ENCODE measurements around the gene SFSWAP.

SFSWAP gene

DNA sequence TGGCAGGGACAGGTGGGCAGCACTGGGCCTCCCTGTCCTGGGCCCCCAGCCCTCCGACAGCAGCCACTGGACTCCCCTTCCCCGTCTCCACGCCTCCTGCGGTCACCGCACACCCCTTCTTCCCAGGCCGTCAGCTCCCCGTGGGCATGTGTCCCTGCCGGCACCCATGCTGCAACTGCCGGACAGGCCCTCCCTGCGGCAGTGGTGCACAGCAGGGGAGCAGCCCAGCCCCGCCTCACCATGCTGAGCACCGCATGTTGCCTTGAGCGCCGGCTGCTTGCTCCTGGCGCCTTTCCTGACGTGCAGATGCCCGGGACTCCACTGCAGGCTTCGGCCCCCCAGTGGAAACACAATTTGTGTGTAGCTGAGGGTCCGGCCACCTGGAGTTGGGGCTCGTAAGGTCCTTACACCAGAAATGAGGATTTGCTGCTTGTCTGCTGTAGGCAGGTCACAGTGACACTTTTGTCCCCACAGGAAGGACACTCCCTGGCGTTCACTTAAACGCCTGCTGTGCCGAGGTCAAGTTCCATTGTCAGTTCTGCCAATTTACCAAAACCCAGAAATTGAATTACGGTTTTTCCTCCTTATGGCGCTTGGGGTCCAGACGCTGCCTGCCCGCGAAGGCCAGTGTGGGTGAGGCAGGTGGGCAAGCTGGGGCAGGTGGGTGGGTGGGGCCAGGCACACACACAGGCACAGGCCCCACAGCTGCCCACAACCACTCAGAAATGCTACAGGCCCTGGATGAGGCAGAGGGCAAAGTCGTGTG lies 89.1 kb downstream of the SFSWAP start:
- H3K4me3 ChIP-seq (ENCODE audit: low read depth, low read length) = no peak overlapping the region
- ChIA-PET CTCF (no interaction called here), POLR2A (no interaction called here)
- no peak for DNase-seq (ENCODE audit: low read depth, low spot score)
- TF ChIP-seq, protein P1, sequence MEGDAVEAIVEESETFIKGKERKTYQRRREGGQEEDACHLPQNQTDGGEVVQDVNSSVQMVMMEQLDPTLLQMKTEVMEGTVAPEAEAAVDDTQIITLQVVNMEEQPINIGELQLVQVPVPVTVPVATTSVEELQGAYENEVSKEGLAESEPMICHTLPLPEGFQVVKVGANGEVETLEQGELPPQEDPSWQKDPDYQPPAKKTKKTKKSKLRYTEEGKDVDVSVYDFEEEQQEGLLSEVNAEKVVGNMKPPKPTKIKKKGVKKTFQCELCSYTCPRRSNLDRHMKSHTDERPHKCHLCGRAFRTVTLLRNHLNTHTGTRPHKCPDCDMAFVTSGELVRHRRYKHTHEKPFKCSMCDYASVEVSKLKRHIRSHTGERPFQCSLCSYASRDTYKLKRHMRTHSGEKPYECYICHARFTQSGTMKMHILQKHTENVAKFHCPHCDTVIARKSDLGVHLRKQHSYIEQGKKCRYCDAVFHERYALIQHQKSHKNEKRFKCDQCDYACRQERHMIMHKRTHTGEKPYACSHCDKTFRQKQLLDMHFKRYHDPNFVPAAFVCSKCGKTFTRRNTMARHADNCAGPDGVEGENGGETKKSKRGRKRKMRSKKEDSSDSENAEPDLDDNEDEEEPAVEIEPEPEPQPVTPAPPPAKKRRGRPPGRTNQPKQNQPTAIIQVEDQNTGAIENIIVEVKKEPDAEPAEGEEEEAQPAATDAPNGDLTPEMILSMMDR (IDR thresholded peaks at IDR 0.05; ENCODE audit: insufficient read depth, low read length, missing control alignments) = no peak

DNA sequence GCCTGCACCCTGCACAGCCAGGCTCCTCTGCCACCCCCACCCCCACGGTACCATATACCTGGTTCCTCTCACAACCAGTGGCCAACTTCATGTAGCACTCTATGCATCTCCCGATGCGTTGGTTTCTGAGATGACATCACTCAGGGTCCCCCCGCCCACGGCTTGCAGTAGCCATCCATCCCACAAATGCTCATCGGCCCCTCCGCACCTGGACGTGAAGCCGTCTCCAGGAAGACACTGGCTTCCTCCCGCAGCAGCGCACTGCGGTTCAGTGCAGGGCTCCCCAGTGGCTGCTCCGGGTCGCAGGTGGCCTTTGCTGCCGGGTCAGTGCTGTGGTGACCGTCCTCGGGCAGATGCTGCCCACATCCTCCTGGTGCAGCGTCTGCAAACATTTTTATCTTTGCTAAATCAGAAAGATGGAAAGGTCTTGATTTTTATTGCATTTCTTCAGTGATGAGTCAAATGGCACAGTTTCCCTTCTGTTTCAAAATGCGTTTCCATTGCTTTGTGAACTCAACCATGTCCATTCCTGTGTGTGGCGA lies 89.8 kb downstream of the SFSWAP start:
- TF ChIP-seq, protein P1 (IDR thresholded peaks at IDR 0.05; ENCODE audit: insufficient read depth, low read length, missing control alignments) = no peak
- no peak overlapping the region for H3K4me3 ChIP-seq (ENCODE audit: low read depth, low read length)
- no peak for DNase-seq (ENCODE audit: low read depth, low spot score)
- ChIA-PET POLR2A (no interaction called here), CTCF (no interaction called here)

DNA sequence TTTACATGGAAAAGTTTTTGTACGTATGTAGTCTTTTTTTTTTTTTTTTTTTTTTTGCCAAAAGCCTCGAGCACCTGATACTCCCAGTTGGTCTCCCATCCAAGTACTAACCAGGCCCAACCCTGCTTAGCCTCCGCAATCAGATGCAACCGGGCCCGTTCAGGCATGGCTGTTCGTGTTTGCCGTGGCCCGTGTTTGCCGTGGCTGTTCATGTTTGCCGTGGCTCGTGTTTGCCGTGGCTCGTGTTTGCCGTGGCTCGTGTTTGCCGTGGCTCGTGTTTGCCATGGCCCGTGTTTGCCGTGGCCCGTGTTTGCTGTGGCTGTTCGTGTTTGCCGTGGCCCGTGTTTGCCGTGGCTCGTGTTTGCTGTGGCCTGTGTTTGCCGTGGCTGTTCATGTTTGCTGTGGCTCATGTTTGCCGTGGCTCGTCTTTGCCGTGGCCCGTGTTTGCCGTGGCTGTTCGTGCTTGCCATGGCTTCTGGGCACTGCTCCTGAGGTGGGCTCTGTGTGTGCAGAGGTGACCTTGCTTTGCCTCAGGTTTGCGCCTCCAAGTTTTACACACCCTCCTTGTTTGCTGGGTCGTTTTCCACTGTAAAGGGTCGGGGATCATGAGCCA lies 90.5 kb downstream of the SFSWAP start:
- ChIA-PET CTCF (no interaction called here), POLR2A (no interaction called here)
- no peak for DNase-seq (ENCODE audit: low read depth, low spot score)
- TF ChIP-seq, protein P1 (IDR thresholded peaks at IDR 0.05; ENCODE audit: insufficient read depth, low read length, missing control alignments) = no peak
- no peak overlapping the region for H3K4me3 ChIP-seq (ENCODE audit: low read depth, low read length)

DNA sequence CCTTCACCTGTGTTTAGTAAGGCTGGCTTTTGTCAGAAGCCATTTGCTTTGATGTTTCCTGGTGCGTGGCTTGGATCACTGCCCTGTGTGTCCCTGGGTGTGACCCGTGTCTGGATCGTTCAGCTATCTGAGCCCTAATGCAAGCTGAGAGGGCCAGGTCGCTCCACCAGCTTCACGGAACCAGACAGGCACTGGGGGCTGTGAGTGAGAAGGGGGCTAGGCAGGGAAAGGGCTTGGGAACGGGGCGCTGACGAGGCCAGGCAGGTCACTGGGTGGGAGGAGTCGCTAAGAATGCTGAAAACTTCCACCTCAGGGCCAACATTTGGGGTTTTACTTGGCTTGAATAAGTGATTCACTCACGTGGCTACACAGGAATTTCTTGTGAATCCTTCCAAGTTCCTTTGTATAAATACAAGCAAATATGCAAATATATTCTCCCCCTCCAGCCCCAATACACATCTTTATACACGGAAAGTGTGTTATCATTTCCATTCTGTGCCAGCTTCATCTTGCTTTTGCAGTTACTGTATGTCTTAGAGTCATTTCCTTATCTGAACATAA lies 93.2 kb downstream of the SFSWAP start:
- H3K4me3 ChIP-seq (ENCODE audit: low read depth, low read length) = no peak overlapping the region
- ChIA-PET CTCF (interaction anchor here (0.6 to 0.7 kb wide), 2 partner anchors 13 to 888 kb away, joined by 3 to 4 read pairs; no protein-coding TSS in a partner anchor), POLR2A (no interaction called here)
- TF ChIP-seq, protein P1 (IDR thresholded peaks at IDR 0.05; ENCODE audit: insufficient read depth, low read length, missing control alignments) = no peak
- DNase-seq (ENCODE audit: low read depth, low spot score) = no peak

DNA sequence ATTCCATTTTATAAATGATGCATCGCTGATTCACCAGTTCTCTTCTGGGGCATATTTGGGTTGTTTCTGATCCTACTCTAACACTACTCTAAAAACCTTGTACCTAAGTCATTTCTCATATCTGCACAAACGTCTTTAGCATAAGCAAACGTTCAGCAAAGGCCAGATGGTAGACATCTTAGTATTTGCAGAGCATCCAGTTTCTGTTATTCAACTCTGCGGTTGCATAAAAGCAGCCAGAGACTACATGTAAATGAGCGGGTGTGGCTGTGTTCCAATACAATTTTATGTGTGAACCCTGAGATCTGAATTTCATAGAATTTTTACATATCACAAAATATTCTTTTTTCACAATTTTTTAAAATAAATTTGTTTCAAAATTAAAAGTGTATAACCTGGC lies 94.5 kb downstream of the SFSWAP start:
- TF ChIP-seq, protein P1 (IDR thresholded peaks at IDR 0.05; ENCODE audit: insufficient read depth, low read length, missing control alignments) = no peak
- ChIA-PET POLR2A (no interaction called here), CTCF (no interaction called here)
- H3K4me3 ChIP-seq (ENCODE audit: low read depth, low read length) = no peak overlapping the region
- DNase-seq (ENCODE audit: low read depth, low spot score) = no peak

DNA sequence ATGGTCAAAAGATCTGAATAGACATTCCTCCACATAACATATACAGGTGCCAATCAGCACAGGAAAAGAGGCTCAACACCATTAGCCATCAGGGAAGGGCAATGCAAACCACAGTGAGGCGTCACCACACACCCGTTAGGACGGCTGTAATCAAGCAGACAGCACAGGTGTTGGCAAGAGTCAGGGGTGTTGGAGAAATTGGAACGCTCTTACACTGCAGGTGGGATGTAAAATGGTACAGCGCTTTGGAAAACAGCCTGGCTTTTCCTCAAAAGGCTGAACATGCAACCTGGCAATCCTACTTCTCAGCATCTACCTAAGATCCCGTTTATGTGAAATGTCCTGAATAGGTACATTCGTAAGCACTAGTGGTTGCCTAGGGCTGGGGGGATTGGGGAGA lies 95.8 kb downstream of the SFSWAP start:
- TF ChIP-seq, protein P1 (IDR thresholded peaks at IDR 0.05; ENCODE audit: insufficient read depth, low read length, missing control alignments) = no peak
- DNase-seq (ENCODE audit: low read depth, low spot score) = no peak
- ChIA-PET CTCF (no interaction called here), POLR2A (no interaction called here)
- no peak overlapping the region for H3K4me3 ChIP-seq (ENCODE audit: low read depth, low read length)

Measured in AG04449 (cell line).